ENCODE results near the gene SAFB2. TPM values are rescaled to one million over a fixed set of nuclear protein-coding genes. Genes with fewer than 3 reads are reported as not detected.

The SAFB2 gene
- polyA plus RNA-seq (2013, experiment 1 of 2; ENCODE audit: insufficient read length) = 30.3 TPM
- 28.4 TPM for polyA plus RNA-seq (2013, experiment 2 of 2; ENCODE audit: insufficient read length)

GRCh38 chr19:5622465-5623396 is at the start of gene SAFB2, which contains the start of gene SAFB:
Gene SAFB2 (minus strand): TSS chr19:5622776. CDS start chr19:5622715, 61 bp downstream.
Gene SAFB (plus strand): TSS chr19:5623083. CDS start chr19:5623206, 123 bp downstream.
- DNase-seq = peak; percentile 100

GRCh38 chr19:5671600-5671999 is 49.0 kb upstream of the SAFB2 start:
- no peak for DNase-seq

GRCh38 chr19:5669212-5669611 is 46.6 kb upstream of the SAFB2 start:
- DNase-seq = no peak

GRCh38 chr19:5667751-5668271 is 45.2 kb upstream of the SAFB2 start:
- DNase-seq = no peak

GRCh38 chr19:5666921-5667610 is 44.5 kb upstream of the SAFB2 start:
- DNase-seq = no peak

GRCh38 chr19:5665781-5666513 is 43.4 kb upstream of the SAFB2 start:
- DNase-seq = peak; percentile 36

- DNase-seq = no peak
Measured at GRCh38 chr19:5664515-5664914, 41.9 kb upstream of the SAFB2 start.

GRCh38 chr19:5663904-5664303 is 41.3 kb upstream of the SAFB2 start:
- no peak for DNase-seq

GRCh38 chr19:5661483-5661882 is 38.9 kb upstream of the SAFB2 start:
- DNase-seq = no peak

GRCh38 chr19:5655412-5655811 is 32.8 kb upstream of the SAFB2 start:
- no peak for DNase-seq

GRCh38 chr19:5654931-5655330 is 32.4 kb upstream of the SAFB2 start:
- DNase-seq = no peak

GRCh38 chr19:5652261-5652660 is 29.7 kb upstream of the SAFB2 start:
- DNase-seq = no peak

GRCh38 chr19:5651361-5651760 is 28.8 kb upstream of the SAFB2 start:
- no peak for DNase-seq

- no peak for DNase-seq
Measured at GRCh38 chr19:5648464-5648863, 25.9 kb upstream of the SAFB2 start.

- DNase-seq = no peak
Measured at GRCh38 chr19:5646703-5647102, 24.1 kb upstream of the SAFB2 start.

GRCh38 chr19:5645409-5645808 is 22.8 kb upstream of the SAFB2 start:
- DNase-seq = no peak

GRCh38 chr19:5644037-5644436 is 21.5 kb upstream of the SAFB2 start:
- no peak for DNase-seq

- no peak for DNase-seq
Measured at GRCh38 chr19:5643060-5643459, 20.5 kb upstream of the SAFB2 start.

GRCh38 chr19:5642204-5642603 is 19.6 kb upstream of the SAFB2 start:
- no peak for DNase-seq

- DNase-seq = no peak
Measured at GRCh38 chr19:5641171-5641570, 18.6 kb upstream of the SAFB2 start.

GRCh38 chr19:5637971-5638370 is 15.4 kb upstream of the SAFB2 start:
- no peak for DNase-seq

GRCh38 chr19:5635427-5635826 is 12.9 kb upstream of the SAFB2 start:
- DNase-seq = no peak

GRCh38 chr19:5632657-5633056 is 10.1 kb upstream of the SAFB2 start:
- no peak for DNase-seq
